HG02885 (cell line): Measurements from ENCODE around the gene RAD50.
A peak's percentile ranks its signal among the peaks of the same experiment; 100 is the strongest.
"Not testable (repeated sequence)": the region's sequence is repeated elsewhere in the genome, so short reads cannot be mapped to it uniquely, and the experiment has no call there.

Experiments used
- ATAC-seq: cut with Tn5 transposase; IDR thresholded peaks from one replicate; pipeline ENCODE4 v1.9.1; 2021; ENCODE audit warnings: mild to moderate bottlenecking; ENCODE audit not compliant: unreplicated experiment, poor library complexity

Gene RAD50

GRCh38 chr5:132627470-132627869 is 70.7 kb downstream of the RAD50 start:
- no peak for ATAC-seq

- ATAC-seq, result no peak
Measured at GRCh38 chr5:132628814-132629213, 72.0 kb downstream of the RAD50 start.

GRCh38 chr5:132629230-132629944 is 72.6 kb downstream of the RAD50 start:
- peak; percentile 80 for ATAC-seq

GRCh38 chr5:132633587-132633986 is 76.8 kb downstream of the RAD50 start:
- not testable (repeated sequence) for ATAC-seq

GRCh38 chr5:132635873-132636272 is 79.1 kb downstream of the RAD50 start:
- peak; percentile 55 for ATAC-seq

- ATAC-seq, result no peak
Measured at GRCh38 chr5:132637241-132637640, 80.5 kb downstream of the RAD50 start.

- ATAC-seq, result peak; percentile 71
Measured at GRCh38 chr5:132639706-132640130, 82.9 kb downstream of the RAD50 start.

GRCh38 chr5:132640613-132641012 is 83.8 kb downstream of the RAD50 start:
- no peak for ATAC-seq

- ATAC-seq, result peak; percentile 48
Measured at GRCh38 chr5:132641241-132641723, 84.5 kb downstream of the RAD50 start.

GRCh38 chr5:132641841-132642240 is 85.1 kb downstream of the RAD50 start:
- ATAC-seq, result no peak

- ATAC-seq, result no peak
Measured at GRCh38 chr5:132644177-132644576, 87.4 kb downstream of the RAD50 start.

- no peak for ATAC-seq
Measured at GRCh38 chr5:132646583-132647266, 89.9 kb downstream of the RAD50 start.

- no peak for ATAC-seq
Measured at GRCh38 chr5:132647473-132647872, 90.7 kb downstream of the RAD50 start.

GRCh38 chr5:132648355-132648754 is 91.6 kb downstream of the RAD50 start:
- ATAC-seq, result no peak

- ATAC-seq, result no peak
Measured at GRCh38 chr5:132651838-132652469, 95.2 kb downstream of the RAD50 start.

GRCh38 chr5:132653716-132654115 is 96.9 kb downstream of the RAD50 start:
- no peak for ATAC-seq

- no peak for ATAC-seq
Measured at GRCh38 chr5:132655821-132656773, 99.3 kb downstream of the RAD50 start.

GRCh38 chr5:132656774-132657355 is 100.1 kb downstream of the RAD50 start:
- ATAC-seq, result no peak

- no peak for ATAC-seq
Measured at GRCh38 chr5:132657676-132658380, 101.1 kb downstream of the RAD50 start, which contains the start of gene IL13. Gene IL13, plus strand, starts transcription at chr5:132658173. Its CDS starts 14 bp downstream, at chr5:132658187.
